ENCODE results near the gene MYDGF. TPM values are rescaled to one million over a fixed set of nuclear protein-coding genes. Genes with fewer than 3 reads are reported as not detected.

MYDGF gene
- total RNA-seq, 1 experiment from 2014 or later = 58.2 TPM

DNA sequence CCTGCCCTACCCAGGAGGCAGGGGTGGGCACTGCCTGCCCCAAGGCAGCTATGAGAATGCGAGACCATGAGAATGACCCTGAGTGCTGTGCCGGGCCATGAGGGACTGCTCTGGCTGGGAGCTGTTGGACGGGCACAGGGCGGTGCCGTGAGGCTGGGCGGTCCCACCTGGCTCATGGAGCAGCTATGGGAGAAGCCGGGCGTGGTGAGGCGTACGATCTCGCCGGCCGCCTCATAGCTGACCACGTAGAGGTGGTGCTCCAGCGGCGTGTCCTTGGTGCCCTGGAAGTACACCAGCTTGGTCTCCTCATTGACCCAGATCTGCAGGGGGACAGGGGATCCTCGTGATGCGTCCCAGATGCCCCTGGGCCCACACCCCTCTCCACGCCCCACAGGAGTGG lies 19.3 kb upstream of the MYDGF start (continued):
- TF ChIP-seq, protein P1, sequence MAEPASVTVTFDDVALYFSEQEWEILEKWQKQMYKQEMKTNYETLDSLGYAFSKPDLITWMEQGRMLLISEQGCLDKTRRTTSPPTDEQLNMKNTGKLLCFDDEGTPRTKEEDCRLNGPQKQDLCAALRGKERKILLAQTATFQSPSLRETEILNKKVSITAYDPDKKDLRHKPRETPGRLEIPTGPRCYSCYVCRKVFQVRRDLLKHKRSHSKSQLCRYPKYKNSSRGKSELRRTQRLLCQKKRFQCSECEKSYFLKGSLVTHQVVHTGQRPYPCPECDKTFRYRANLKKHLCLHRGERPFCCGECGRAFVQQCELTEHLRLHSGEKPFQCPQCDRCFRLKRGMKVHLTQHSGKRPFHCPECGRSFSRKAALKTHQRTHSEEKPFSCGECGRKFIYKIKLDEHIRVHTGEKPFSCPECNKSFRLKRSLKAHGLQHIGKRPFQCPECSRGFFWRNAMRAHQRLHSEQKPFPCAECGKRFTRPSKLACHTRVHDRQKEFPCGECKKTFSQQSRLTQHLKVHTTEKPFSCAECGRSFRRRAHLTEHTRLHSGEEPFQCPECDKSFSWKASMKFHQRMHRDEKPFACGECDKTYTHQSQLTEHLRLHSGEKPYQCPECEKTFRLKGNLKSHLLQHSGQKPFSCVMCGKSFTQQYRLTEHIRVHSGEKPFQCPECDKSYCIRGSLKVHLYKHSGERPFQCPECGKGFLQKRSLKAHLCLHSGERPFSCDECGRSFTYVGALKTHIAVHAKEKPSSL (CRISPR knock-in tag; conservative IDR thresholded peaks at IDR 0.05) = no peak
- TF ChIP-seq MYBL2 (CRISPR knock-in tag; IDR thresholded peaks at IDR 0.05) (no peak), MXD4 (CRISPR knock-in tag; IDR thresholded peaks at IDR 0.05; ENCODE audit: borderline replicate concordance) (no peak), JAZF1 (CRISPR knock-in tag; IDR thresholded peaks at IDR 0.05) (no peak), ELF4 (CRISPR knock-in tag; IDR thresholded peaks at IDR 0.05; ENCODE audit: low read depth) (no peak), JUN (CRISPR knock-in tag; IDR thresholded peaks at IDR 0.05) (no peak)
- TF ChIP-seq, protein P2, sequence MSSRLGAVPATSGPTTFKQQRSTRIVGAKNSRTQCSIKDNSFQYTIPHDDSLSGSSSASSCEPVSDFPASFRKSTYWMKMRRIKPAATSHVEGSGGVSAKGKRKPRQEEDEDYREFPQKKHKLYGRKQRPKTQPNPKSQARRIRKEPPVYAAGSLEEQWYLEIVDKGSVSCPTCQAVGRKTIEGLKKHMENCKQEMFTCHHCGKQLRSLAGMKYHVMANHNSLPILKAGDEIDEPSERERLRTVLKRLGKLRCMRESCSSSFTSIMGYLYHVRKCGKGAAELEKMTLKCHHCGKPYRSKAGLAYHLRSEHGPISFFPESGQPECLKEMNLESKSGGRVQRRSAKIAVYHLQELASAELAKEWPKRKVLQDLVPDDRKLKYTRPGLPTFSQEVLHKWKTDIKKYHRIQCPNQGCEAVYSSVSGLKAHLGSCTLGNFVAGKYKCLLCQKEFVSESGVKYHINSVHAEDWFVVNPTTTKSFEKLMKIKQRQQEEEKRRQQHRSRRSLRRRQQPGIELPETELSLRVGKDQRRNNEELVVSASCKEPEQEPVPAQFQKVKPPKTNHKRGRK (CRISPR knock-in tag; IDR thresholded peaks at IDR 0.05; ENCODE audit: borderline replicate concordance) = no peak
- TF ChIP-seq, protein P3, sequence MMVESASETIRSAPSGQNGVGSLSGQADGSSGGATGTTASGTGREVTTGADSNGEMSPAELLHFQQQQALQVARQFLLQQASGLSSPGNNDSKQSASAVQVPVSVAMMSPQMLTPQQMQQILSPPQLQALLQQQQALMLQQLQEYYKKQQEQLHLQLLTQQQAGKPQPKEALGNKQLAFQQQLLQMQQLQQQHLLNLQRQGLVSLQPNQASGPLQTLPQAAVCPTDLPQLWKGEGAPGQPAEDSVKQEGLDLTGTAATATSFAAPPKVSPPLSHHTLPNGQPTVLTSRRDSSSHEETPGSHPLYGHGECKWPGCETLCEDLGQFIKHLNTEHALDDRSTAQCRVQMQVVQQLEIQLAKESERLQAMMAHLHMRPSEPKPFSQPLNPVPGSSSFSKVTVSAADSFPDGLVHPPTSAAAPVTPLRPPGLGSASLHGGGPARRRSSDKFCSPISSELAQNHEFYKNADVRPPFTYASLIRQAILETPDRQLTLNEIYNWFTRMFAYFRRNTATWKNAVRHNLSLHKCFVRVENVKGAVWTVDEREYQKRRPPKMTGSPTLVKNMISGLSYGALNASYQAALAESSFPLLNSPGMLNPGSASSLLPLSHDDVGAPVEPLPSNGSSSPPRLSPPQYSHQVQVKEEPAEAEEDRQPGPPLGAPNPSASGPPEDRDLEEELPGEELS (CRISPR knock-in tag; IDR thresholded peaks at IDR 0.05) = no peak

DNA sequence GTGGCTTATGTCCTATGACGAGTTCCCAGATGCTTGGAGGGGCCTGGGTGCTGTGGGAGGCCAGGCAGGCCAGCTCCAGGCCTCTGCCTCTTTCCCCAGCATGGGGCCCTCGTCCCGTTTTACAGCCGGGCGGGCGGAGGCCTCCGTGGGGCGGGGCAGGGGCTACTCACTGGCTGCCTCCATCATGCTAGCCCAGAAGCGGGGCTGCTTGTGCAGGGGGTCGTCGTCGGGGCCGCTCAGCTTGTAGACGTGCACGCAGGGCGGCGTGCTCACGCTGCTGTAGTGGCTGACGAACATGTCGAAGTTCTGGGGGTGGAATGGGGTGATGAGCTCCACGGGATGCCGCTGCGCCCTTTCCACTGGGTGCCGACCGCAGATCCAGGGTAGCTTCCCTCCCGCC lies 18.4 kb upstream of the MYDGF start:
- H3K27me3 Mint-ChIP-seq (ENCODE audit: low read depth) = no peaks in the 10 kb centered on the region
- no peak overlapping the region for H3K27ac Mint-ChIP-seq
- no peak for TF ChIP-seq ZNF416 (CRISPR knock-in tag; IDR thresholded peaks at IDR 0.05)
- TF ChIP-seq, protein P4, sequence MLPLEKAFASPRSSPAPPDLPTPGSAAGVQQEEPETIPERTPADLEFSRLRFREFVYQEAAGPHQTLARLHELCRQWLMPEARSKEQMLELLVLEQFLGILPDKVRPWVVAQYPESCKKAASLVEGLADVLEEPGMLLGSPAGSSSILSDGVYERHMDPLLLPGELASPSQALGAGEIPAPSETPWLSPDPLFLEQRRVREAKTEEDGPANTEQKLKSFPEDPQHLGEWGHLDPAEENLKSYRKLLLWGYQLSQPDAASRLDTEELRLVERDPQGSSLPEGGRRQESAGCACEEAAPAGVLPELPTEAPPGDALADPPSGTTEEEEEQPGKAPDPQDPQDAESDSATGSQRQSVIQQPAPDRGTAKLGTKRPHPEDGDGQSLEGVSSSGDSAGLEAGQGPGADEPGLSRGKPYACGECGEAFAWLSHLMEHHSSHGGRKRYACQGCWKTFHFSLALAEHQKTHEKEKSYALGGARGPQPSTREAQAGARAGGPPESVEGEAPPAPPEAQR (CRISPR knock-in tag; IDR thresholded peaks at IDR 0.05) = no peak
- TF ChIP-seq ESRRA (CRISPR knock-in tag; IDR thresholded peaks at IDR 0.05; ENCODE audit: borderline replicate concordance) = no peak
- TF ChIP-seq, protein P5, sequence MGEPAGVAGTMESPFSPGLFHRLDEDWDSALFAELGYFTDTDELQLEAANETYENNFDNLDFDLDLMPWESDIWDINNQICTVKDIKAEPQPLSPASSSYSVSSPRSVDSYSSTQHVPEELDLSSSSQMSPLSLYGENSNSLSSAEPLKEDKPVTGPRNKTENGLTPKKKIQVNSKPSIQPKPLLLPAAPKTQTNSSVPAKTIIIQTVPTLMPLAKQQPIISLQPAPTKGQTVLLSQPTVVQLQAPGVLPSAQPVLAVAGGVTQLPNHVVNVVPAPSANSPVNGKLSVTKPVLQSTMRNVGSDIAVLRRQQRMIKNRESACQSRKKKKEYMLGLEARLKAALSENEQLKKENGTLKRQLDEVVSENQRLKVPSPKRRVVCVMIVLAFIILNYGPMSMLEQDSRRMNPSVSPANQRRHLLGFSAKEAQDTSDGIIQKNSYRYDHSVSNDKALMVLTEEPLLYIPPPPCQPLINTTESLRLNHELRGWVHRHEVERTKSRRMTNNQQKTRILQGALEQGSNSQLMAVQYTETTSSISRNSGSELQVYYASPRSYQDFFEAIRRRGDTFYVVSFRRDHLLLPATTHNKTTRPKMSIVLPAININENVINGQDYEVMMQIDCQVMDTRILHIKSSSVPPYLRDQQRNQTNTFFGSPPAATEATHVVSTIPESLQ (CRISPR knock-in tag; IDR thresholded peaks at IDR 0.05) = no peak
- no peak for TF ChIP-seq SMAD4 (CRISPR knock-in tag; IDR thresholded peaks at IDR 0.05)
- no peak for TF ChIP-seq ZNF232 (CRISPR knock-in tag; IDR thresholded peaks at IDR 0.05)
- TF ChIP-seq, protein P1 (CRISPR knock-in tag; conservative IDR thresholded peaks at IDR 0.05) = no peak
- TF ChIP-seq, protein P6, sequence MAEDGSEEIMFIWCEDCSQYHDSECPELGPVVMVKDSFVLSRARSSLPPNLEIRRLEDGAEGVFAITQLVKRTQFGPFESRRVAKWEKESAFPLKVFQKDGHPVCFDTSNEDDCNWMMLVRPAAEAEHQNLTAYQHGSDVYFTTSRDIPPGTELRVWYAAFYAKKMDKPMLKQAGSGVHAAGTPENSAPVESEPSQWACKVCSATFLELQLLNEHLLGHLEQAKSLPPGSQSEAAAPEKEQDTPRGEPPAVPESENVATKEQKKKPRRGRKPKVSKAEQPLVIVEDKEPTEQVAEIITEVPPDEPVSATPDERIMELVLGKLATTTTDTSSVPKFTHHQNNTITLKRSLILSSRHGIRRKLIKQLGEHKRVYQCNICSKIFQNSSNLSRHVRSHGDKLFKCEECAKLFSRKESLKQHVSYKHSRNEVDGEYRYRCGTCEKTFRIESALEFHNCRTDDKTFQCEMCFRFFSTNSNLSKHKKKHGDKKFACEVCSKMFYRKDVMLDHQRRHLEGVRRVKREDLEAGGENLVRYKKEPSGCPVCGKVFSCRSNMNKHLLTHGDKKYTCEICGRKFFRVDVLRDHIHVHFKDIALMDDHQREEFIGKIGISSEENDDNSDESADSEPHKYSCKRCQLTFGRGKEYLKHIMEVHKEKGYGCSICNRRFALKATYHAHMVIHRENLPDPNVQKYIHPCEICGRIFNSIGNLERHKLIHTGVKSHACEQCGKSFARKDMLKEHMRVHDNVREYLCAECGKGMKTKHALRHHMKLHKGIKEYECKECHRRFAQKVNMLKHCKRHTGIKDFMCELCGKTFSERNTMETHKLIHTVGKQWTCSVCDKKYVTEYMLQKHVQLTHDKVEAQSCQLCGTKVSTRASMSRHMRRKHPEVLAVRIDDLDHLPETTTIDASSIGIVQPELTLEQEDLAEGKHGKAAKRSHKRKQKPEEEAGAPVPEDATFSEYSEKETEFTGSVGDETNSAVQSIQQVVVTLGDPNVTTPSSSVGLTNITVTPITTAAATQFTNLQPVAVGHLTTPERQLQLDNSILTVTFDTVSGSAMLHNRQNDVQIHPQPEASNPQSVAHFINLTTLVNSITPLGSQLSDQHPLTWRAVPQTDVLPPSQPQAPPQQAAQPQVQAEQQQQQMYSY (CRISPR knock-in tag; IDR thresholded peaks at IDR 0.05) = no peak
- no peak for TF ChIP-seq KAT7 (CRISPR knock-in tag; IDR thresholded peaks at IDR 0.05; ENCODE audit: borderline replicate concordance)
- TF ChIP-seq RORB (CRISPR knock-in tag; IDR thresholded peaks at IDR 0.05) = no peak
- no peak for TF ChIP-seq NFYB (CRISPR knock-in tag; conservative IDR thresholded peaks at IDR 0.05; ENCODE audit: low read depth)
- no peak for TF ChIP-seq ZNF396 (CRISPR knock-in tag; IDR thresholded peaks at IDR 0.05; ENCODE audit: borderline replicate concordance)
- no peak for TF ChIP-seq FOXP1 (CRISPR knock-in tag; IDR thresholded peaks at IDR 0.05; ENCODE audit: borderline replicate concordance)
- TF ChIP-seq NFE2L1 (CRISPR knock-in tag; IDR thresholded peaks at IDR 0.05) = no peak
- no peak overlapping the region for H3K4me3 Mint-ChIP-seq
- H3K4me1 Mint-ChIP-seq = no peaks in the 10 kb centered on the region
- CTCF ChIA-PET = interaction anchor here (1.7 kb wide), 1 partner anchor 11 kb away, joined by 5 read pairs; no protein-coding TSS in a partner anchor
- H3K36me3 Mint-ChIP-seq = peaks cover 25% of the 10 kb centered on the region
- POLR2A ChIA-PET = no interaction called here
- ATAC-seq = no peak
- DNase-seq (ENCODE audit: low spot score) = no peak
- no peaks in the 10 kb centered on the region for H3K9me3 Mint-ChIP-seq

Data from WTC11 (cell line).